Right lung (tissue), 5 donors: Measurements from ENCODE around the gene KCTD18. TPM values are rescaled to one million over a fixed set of nuclear protein-coding genes. Genes with fewer than 3 reads are reported as not detected.

ENCODE experiments used
- DNase-seq, 2 donors: peaks; one replicate each; pipeline ENCODE4 v3.0.0-alpha.2; 2013
- polyA plus RNA-seq, 5 donors: library from polyadenylated mRNA; unstranded; fragments of 120-200 nt; gene quantifications; one replicate each; pipeline versions ENCODE4 v1.2.1 to v1.2.3, GENCODE V29; 2013; ENCODE audit warnings: inconsistent platforms in 1 of 5, low replicate concordance in 1 of 5; ENCODE audit not compliant: insufficient read length in 5 of 5, insufficient read depth in 1 of 5

Gene KCTD18
- polyA plus RNA-seq, 5 donors: 15.3 to 19.6 (median 18.8) TPM

GRCh38 chr2:200488169-200488568, 21.7 kb downstream of the KCTD18 start:
- DNase-seq: no peak

DNA sequence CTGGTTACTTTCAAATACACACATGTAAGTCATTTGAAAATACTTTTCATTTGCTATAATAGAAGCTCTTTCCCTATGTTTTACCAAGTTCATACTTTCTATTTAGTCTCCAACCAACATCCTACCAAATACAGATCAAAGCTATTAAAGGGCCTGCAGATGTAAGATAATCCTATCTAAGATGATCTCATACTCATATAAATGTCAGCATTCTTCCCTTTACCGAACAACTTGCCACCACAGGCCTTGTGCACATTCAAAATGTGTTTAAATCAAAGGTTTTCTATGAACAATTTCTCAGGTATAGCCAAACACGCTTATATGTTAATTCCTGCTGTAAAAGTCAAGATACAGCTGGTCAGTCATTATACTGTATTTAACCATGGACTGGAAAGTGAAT, 23.3 kb downstream of the KCTD18 start:
- no peak for DNase-seq

- DNase-seq: no peak
These were observed 24.9 kb downstream of the KCTD18 start for GRCh38 chr2:200484934-200485333.

DNA sequence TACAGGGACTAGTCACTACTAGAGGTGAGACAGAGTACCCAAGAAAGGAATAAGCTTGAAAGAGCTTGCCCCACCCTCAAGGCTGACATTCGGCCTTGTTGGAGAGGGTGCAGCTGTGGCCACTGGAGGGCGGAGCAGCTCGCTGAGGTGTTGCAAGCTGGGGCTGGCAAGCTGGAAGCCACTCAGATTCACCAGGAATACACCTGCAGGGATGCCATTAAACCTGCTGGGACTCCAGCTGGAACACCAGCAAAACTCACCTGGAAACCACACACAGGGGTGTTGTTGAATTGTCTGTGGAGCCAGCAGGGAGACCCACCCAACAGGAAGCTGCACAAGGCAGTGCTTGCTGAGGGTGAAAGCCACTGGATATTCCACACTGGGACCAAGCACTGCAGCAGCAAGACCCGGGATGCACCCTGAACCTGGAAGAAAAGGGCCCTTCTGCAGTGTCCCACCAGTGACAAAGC, 26.1 kb downstream of the KCTD18 start:
- DNase-seq: no peak

- DNase-seq: no peak
These were observed 27.7 kb downstream of the KCTD18 start for GRCh38 chr2:200482194-200482593.

DNA sequence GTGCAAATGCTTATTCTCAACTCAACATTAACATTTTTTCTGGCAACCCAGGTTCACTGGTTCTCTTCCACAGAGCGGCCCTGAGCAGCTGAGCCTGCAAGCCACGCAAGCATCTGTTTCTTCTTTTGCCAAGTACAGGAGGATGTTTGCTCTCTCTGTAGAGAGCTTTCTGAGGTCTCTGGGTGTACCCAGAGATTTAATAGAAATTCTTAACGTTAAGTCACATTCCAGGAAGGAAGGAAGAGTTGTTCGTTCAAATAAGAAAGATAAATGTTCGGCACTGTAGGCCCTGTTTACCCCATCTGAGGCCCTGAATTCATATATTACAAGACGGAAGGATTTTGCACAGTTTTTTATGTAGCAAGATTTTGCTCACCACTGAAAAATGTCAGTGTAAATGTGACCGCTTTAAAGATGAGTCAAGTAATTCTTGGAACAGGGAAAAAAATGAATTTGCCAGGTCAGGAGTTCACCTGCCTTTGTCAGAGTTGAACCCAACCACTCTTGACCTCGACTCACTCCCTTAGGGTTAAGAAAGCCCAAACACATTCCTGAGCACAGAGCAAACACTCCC, 30.1 kb downstream of the KCTD18 start:
- no peak for DNase-seq

GRCh38 chr2:200477667-200478131, 32.2 kb downstream of the KCTD18 start:
- DNase-seq: no peak

DNA sequence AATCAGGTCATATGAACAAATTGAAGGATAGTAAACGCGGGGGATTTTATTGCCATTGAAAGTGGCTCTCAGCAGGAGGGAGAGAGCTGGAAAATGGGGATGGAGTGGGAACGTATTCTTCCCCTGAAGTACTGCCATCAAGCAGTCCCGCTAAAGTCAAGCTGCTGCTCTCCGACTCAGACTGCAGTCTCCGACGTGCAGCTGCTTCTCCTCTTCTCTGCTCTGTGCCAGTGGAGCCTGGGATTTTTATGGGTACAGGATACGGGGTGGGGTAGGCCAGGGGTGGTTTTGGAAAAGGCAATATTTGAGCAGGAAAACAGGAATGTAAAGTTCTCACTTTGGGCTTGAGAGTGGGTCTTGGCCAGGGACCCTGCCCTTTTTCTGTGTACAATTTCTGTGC, 33.0 kb downstream of the KCTD18 start:
- DNase-seq: no peak

DNA sequence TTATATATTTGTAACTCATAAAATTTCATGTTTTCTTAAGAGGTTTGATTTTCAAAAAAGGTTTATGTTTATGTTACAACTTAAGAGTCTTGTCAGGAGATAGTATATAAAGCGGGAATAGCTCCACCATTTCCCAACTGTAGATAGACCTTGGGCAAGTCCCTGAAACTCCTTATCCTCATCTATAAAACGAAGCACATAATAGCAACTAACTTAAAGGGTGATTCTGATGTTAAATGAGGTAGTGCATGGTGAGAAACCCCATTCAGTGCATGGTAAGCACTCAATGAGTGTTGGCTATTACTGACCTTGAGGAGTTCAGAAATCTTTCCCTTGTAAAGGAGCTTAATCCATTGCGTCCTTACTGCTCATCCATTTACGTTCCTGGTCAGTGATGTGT, 34.1 kb downstream of the KCTD18 start:
- no peak for DNase-seq

- no peak for DNase-seq
These were observed 36.9 kb downstream of the KCTD18 start for GRCh38 chr2:200472853-200473464.

- DNase-seq: no peak
These were observed 37.8 kb downstream of the KCTD18 start for GRCh38 chr2:200471928-200472645.

- no peak for DNase-seq
These were observed 38.5 kb downstream of the KCTD18 start for GRCh38 chr2:200471324-200471848.

DNA sequence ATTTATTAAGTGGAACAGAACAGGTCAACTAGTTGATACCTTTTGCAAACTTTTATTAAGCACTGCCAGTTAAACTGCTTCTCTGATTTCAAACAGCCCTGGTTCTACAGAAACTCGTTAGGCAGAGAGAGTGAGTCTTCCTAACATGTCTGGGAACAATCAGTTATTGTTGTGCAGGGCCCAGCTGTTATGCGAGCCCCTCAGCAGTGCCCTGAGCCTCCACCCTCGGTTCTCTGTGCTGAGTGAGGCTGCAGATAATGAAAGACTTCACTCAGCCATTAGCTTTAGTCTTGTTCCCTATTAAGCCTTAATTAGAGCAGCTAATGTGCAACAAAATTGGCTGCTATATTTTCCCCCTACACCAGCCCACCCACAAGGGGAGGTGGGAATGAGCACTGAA, 39.6 kb downstream of the KCTD18 start:
- no peak for DNase-seq

DNA sequence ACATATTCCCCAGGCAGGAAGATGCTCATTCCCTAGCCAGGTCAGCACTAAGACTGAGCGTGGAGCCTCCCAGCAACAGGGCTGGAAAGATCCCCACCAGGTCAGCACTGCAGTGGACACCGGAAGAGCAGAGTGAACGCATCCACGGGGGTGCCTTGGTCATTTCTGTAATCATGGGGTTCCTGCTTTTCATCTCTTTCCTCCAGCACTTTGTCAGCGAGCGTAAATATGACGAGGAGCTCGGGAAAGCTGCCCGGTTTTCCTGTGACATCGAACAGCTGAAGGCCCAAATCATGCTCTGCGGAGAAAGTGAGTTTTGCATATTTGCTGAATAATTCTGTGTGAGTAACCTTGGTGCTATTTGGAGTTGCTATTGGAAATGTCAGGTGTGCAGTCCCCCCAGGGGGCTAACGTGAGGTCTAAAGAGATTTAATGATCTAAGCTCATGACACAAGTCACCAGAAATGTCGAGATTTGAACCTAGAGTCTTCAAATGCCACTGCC, 40.1 kb downstream of the KCTD18 start:
- no peak for DNase-seq

GRCh38 chr2:200467806-200468681, 41.8 kb downstream of the KCTD18 start:
- no peak for DNase-seq

DNA sequence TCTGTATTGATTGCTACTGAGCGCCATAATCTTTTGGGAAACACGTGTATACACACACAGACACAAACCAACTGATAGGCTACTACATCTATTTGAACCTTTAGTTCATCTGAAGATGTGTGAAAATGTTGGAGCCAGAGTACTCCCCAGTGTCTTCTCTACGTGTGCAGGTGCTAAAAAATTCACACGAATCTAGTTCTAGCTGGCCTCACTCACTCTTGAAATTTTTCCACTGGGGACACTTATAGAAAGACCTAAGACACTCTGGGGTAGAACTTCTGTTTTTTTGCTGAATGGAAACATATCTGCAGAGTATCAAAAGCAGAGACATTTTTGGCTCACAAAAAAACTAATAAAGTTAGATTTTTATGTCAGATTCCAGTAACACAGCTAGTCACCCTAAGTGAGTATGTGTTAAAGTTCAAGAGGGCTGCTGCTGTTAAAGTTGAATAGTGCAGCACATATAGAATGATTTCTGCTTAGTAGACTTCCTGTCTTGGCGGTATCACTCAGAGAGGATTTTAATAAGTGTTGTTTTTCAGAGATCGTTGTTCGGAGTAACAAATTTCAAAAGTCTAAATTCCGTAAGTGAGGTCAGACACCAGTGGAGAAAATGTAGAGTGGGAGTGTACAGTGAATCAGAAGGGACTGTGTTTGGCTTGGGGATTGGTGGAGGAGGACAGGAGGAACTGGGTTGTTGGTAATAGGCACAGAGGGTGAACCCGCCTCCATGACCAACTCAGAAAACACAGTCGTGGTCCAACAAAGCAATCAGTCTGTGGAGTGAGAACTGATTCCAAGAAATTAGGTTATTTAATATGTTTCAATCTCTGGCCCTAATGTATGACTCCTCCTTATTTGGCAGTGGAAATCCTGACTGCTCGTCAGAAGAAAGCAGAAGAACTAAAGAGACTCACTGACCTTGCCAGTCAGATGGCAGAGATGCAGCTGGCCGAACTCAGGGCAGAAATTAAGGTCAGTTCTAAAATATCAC, 43.1 kb downstream of the KCTD18 start:
- DNase-seq: peak; percentile 78 to 84

DNA sequence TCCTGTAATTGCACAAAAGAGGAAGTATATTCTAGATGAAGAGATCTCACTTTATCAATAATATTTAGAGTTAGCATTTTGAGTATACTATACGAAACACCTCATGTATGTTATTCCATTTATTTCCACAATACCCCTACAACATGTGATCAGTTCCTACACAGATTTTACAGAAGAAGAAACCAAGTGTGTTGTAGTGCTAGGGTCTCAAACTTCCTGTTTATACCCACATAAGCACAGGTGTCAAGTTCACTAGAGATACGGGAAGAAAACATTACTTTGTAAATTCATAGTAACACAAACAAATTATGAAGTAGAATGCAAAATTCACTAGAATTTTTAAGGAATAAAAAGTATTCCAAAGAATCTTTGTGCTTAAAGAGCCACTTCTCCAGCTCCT, 46.4 kb downstream of the KCTD18 start:
- no peak for DNase-seq

GRCh38 chr2:200461846-200462710, 47.8 kb downstream of the KCTD18 start:
- no peak for DNase-seq

GRCh38 chr2:200459101-200459500, 50.8 kb downstream of the KCTD18 start:
- no peak for DNase-seq
